Endodermal cell (in vitro differentiated cells): ENCODE measurements around the gene CCDC121. TPM values are rescaled to one million over a fixed set of nuclear protein-coding genes. Genes with fewer than 3 reads are reported as not detected.

Experiments used
- DNase-seq: peaks from one replicate; pipeline ENCODE4 v3.0.0-alpha.2; 2017
- H3K27ac ChIP-seq: 2 replicates; pipeline ENCODE4 v1.5.1; 2013; ENCODE audit warnings: mild to moderate bottlenecking, low read depth, low read length, moderate library complexity
- H3K27me3 ChIP-seq: 2 replicates; pipeline ENCODE4 v1.6.1; 2013; ENCODE audit warnings: mild to moderate bottlenecking, low read length, moderate library complexity; ENCODE audit not compliant: insufficient read depth, control insufficient read depth, poor library complexity, severe bottlenecking
- H3K36me3 ChIP-seq: 2 replicates; pipeline ENCODE4 v1.7.0; 2013; ENCODE audit warnings: mild to moderate bottlenecking, low read length, moderate library complexity; ENCODE audit not compliant: control insufficient read depth, insufficient read depth
- H3K4me1 ChIP-seq: one replicate; pipeline ENCODE4 v1.7.0; 2013; ENCODE audit warnings: low read length; ENCODE audit not compliant: control insufficient read depth, insufficient read depth
- H3K4me3 ChIP-seq: 2 replicates; pipeline ENCODE4 v1.5.1; 2013; ENCODE audit warnings: mild to moderate bottlenecking, low read length, moderate library complexity
- H3K9ac ChIP-seq: 2 replicates; pipeline ENCODE4 v1.6.1; 2013; ENCODE audit warnings: mild to moderate bottlenecking, low read length, moderate library complexity; ENCODE audit not compliant: poor library complexity, severe bottlenecking; ENCODE audit errors: extremely low read depth
- H3K9me3 ChIP-seq: 2 replicates; pipeline ENCODE4 v1.6.1; 2013; ENCODE audit warnings: mild to moderate bottlenecking, low read length, moderate library complexity; ENCODE audit not compliant: control insufficient read depth
- H3K27ac Mint-ChIP-seq: 2 replicates; pipeline ENCODE4 v1.8.0; 2020; ENCODE audit warnings: mixed read lengths
- H3K27me3 Mint-ChIP-seq: 2 replicates; pipeline ENCODE4 v1.8.0; 2021; ENCODE audit warnings: mild to moderate bottlenecking, mixed read lengths; ENCODE audit not compliant: insufficient read depth
- H3K36me3 Mint-ChIP-seq: 2 replicates; pipeline ENCODE4 v1.8.0; 2020; ENCODE audit warnings: low read depth, mixed read lengths
- H3K4me1 Mint-ChIP-seq: 2 replicates; pipeline ENCODE4 v1.8.0; 2020; ENCODE audit warnings: mixed read lengths
- H3K4me3 Mint-ChIP-seq: 2 replicates; pipeline ENCODE4 v1.8.0; 2020; ENCODE audit warnings: mild to moderate bottlenecking, moderate library complexity, mixed read lengths
- H3K9me3 Mint-ChIP-seq: 2 replicates; pipeline ENCODE4 v1.8.0; 2020; ENCODE audit warnings: mild to moderate bottlenecking, mixed read lengths
- WGBS, 2 experiments: methylation state at CpG; one replicate each; pipeline versions ENCODE4 v1.1.5 to v1.1.7; 2013; ENCODE audit warnings: missing lambda C conversion rate in 2 of 2, mixed read lengths in 1 of 2; ENCODE audit not compliant: insufficient coverage in 1 of 2, insufficient read length in 1 of 2; 5-methylcytosine and 5-hydroxymethylcytosine counted together
- total RNA-seq, 2 donors: library from RNA; stranded (reverse); fragmentation: NEBNext Ultra II Directional in 1 of 2; extraction: Animal tissue kit (Norgen Biotek cat#: 25700) in 1 of 2; gene quantifications; 2 replicates in 1 of 2; 3 replicates in 1 of 2; pipeline ENCODE4 v1.2.1, GENCODE V29; 2021
- TF ChIP-seq, protein P1 (sequence below): fragments of 200-600 bp; sonication (generic); conservative IDR thresholded peaks from 2 replicates; pipeline ENCODE4 v1.5.0; 2021; ENCODE audit warnings: antibody characterized with exemption, mild to moderate bottlenecking

Gene CCDC121
- total RNA-seq, 2 donors from 2014 or later: 4.6 to 5.3 TPM

DNA sequence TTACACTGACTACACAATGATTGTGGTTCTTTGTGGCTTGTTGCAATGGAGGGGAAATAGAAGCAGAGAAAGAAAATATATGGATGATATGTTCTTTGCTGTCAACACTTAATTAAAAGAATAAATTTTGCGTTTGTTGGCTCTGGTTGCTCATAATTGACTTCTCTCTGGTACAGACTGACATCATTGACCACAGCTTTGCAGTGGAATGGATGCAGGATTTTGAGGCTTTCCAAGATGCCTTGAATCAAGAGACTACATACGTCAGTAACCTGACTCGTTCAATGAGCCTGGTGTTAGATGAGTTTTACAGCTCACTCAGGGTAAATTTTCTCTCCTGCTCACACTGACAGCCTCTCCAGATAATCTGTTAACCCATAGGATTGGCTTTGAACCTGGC, 9.9 kb upstream of the CCDC121 start:
- H3K4me1 Mint-ChIP-seq: peaks cover 5% of the 10 kb centered on the region
- peaks cover 60% of the 10 kb centered on the region for H3K36me3 Mint-ChIP-seq
- H3K4me3 Mint-ChIP-seq: no peak overlapping the region
- Histone ChIP-seq H3K36me3 (peaks cover 87% of the 10 kb centered on the region), H3K27ac (no peak overlapping the region), H3K4me3 (no peak overlapping the region), H3K4me1 (no peaks in the 10 kb centered on the region), H3K9ac (no peak overlapping the region), H3K27me3 (no peaks in the 10 kb centered on the region), H3K9me3 (no peaks in the 10 kb centered on the region)
- no peak for DNase-seq
- no peaks in the 10 kb centered on the region for H3K27me3 Mint-ChIP-seq
- TF ChIP-seq, protein P1, sequence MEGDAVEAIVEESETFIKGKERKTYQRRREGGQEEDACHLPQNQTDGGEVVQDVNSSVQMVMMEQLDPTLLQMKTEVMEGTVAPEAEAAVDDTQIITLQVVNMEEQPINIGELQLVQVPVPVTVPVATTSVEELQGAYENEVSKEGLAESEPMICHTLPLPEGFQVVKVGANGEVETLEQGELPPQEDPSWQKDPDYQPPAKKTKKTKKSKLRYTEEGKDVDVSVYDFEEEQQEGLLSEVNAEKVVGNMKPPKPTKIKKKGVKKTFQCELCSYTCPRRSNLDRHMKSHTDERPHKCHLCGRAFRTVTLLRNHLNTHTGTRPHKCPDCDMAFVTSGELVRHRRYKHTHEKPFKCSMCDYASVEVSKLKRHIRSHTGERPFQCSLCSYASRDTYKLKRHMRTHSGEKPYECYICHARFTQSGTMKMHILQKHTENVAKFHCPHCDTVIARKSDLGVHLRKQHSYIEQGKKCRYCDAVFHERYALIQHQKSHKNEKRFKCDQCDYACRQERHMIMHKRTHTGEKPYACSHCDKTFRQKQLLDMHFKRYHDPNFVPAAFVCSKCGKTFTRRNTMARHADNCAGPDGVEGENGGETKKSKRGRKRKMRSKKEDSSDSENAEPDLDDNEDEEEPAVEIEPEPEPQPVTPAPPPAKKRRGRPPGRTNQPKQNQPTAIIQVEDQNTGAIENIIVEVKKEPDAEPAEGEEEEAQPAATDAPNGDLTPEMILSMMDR: no peak
- 54 to 78% methylated on average over 3 of the region's 3 CpGs for WGBS, 2 experiments
- H3K27ac Mint-ChIP-seq: no peak overlapping the region
- H3K9me3 Mint-ChIP-seq: no peaks in the 10 kb centered on the region

DNA sequence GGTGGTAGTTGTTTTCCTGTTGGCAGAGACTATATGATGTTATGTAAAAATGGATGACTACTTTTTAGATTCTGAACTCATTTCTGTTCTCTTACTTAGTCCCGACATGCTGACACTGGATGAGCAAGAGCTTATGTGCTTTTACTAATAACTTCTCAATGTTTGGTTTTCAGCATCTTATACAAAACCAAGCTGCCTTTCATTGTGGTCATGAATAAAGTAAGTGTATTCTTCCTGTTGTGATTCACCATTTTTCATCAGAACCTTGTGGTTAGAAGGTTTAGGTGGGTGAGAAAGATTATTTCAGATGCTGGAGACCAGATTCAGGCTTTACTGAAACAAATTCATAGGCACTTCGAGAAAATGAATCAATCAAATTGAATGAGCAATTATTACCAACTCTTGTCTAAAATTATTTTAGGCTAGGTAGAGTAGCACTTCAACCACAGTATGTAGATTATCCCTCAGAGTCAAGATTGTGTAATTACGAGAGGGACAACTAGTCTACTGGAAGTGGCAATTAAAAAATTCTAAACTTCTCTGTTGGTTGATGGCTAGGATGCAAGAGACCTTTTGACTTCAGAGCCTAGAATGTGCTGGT, 9.3 kb upstream of the CCDC121 start:
- Histone ChIP-seq H3K4me3 (no peak overlapping the region), H3K36me3 (peaks cover 86% of the 10 kb centered on the region), H3K9ac (no peak overlapping the region), H3K27me3 (no peaks in the 10 kb centered on the region), H3K4me1 (no peaks in the 10 kb centered on the region), H3K27ac (no peak overlapping the region), H3K9me3 (no peaks in the 10 kb centered on the region)
- H3K27me3 Mint-ChIP-seq: no peaks in the 10 kb centered on the region
- TF ChIP-seq, protein P1: no peak
- H3K9me3 Mint-ChIP-seq: no peaks in the 10 kb centered on the region
- 95 to 100% methylated on average over 1 to 3 of the region's 3 CpGs for WGBS, 2 experiments
- H3K36me3 Mint-ChIP-seq: peaks cover 58% of the 10 kb centered on the region
- DNase-seq: no peak
- no peak overlapping the region for H3K4me3 Mint-ChIP-seq
- no peak overlapping the region for H3K27ac Mint-ChIP-seq
- peaks cover 5% of the 10 kb centered on the region for H3K4me1 Mint-ChIP-seq

DNA sequence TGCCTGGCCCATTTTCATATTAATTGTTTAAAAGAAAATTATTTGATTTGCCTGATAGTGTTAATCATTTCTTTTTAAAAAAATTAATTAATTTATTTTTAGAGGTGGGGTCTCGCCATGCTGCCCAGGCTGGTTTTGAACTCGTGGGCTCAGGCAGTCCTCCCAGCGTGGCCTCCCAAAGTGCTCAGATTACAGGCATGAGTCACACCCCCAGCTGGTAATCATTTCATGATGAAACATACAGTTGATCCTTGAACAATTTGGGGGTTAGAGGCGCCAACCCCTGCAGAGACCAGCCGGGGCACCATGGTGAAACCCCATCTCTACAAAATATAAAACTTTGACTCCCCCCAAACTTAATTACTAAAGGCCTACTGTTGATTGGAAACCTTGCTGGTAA, 8.0 kb upstream of the CCDC121 start:
- no peak for DNase-seq
- H3K4me3 Mint-ChIP-seq: no peak overlapping the region
- Histone ChIP-seq H3K36me3 (peaks cover 93% of the 10 kb centered on the region), H3K9me3 (no peaks in the 10 kb centered on the region), H3K4me1 (no peaks in the 10 kb centered on the region), H3K9ac (no peak overlapping the region), H3K27me3 (no peaks in the 10 kb centered on the region), H3K27ac (no peak overlapping the region), H3K4me3 (no peak overlapping the region)
- H3K27me3 Mint-ChIP-seq: no peaks in the 10 kb centered on the region
- 82 to 93% methylated on average over 3 to 5 of the region's 5 CpGs for WGBS, 2 experiments
- no peaks in the 10 kb centered on the region for H3K9me3 Mint-ChIP-seq
- peaks cover 63% of the 10 kb centered on the region for H3K36me3 Mint-ChIP-seq
- H3K27ac Mint-ChIP-seq: no peak overlapping the region
- H3K4me1 Mint-ChIP-seq: peaks cover 5% of the 10 kb centered on the region
- TF ChIP-seq, protein P1: no peak
